PFSK-1 (cell line): Measurements from ENCODE around the gene APLP2.

Experiments used
- FOXP2 ChIP-seq: optimal IDR thresholded peaks from 2 replicates; pipeline ENCODE3; 2011; ENCODE audit warnings: borderline replicate concordance, control low read depth, inconsistent platforms; ENCODE audit not compliant: insufficient read depth; ENCODE audit errors: extremely low read length, extremely low read depth
- POLR2AphosphoS5 ChIP-seq: IDR thresholded peaks from 2 replicates; pipeline ENCODE4 v1.6.1; 2012; ENCODE audit warnings: low read depth, mild to moderate bottlenecking, control low read depth, low read length, moderate library complexity
- SIN3A ChIP-seq: IDR thresholded peaks from 2 replicates; pipeline ENCODE4 v1.6.1; 2012; ENCODE audit warnings: mild to moderate bottlenecking, low read length, moderate library complexity, borderline replicate concordance; ENCODE audit not compliant: insufficient read depth
- TAF1 ChIP-seq: IDR thresholded peaks from 2 replicates; pipeline ENCODE4 v1.6.1; 2012; ENCODE audit warnings: low read length, control low read depth, borderline replicate concordance; ENCODE audit not compliant: insufficient read depth
- TF ChIP-seq, protein P1 (sequence below), 2 experiments: IDR thresholded peaks; 2 replicates each; pipeline versions ENCODE4 v1.6.1 to v1.8.0; 2011 to 2012; ENCODE audit warnings: low read depth in 2 of 2, low read length in 2 of 2, control low read depth in 1 of 2, inconsistent platforms in 1 of 2, mild to moderate bottlenecking in 1 of 2, moderate library complexity in 1 of 2; ENCODE audit not compliant: insufficient read depth in 1 of 2

APLP2 gene

DNA sequence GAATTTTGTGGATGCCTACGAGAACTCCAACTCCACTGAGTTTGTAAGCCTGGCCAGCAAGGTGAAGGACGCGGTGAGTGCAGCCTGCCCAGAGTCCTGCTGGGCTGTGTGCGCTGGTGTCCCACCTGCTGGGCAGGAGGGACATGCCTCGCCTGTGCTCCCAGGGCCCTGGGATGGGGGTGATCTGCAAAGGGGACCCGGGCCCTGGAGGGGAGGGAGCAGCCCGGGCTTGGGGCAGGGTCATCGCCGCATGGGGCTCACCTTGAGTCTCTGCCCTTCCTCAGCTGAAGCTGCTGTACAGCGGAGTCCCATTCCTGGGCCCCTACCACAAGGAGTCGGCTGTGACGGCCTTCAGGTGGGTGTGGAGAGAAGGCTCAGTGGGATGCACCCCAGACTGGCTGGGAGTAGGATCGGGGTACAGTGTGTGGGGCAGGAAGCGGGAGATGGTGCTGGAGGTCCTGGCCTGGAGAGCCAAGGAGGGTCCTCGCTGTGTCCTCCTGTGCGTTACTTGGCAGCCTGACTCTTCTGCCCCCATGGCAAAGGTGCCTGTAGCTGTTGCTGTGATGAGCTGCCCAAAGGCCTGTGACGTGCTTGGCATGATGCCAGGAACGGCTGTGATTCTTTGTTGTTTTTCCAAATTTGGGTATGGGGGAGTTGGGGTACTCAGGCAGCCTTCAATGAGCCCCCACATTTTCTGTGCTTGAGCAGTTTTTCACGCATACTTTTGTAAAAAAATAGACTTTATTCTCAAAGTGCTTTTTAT, 119.1 kb downstream of the APLP2 start:
- no peak for TF ChIP-seq FOXP2

DNA sequence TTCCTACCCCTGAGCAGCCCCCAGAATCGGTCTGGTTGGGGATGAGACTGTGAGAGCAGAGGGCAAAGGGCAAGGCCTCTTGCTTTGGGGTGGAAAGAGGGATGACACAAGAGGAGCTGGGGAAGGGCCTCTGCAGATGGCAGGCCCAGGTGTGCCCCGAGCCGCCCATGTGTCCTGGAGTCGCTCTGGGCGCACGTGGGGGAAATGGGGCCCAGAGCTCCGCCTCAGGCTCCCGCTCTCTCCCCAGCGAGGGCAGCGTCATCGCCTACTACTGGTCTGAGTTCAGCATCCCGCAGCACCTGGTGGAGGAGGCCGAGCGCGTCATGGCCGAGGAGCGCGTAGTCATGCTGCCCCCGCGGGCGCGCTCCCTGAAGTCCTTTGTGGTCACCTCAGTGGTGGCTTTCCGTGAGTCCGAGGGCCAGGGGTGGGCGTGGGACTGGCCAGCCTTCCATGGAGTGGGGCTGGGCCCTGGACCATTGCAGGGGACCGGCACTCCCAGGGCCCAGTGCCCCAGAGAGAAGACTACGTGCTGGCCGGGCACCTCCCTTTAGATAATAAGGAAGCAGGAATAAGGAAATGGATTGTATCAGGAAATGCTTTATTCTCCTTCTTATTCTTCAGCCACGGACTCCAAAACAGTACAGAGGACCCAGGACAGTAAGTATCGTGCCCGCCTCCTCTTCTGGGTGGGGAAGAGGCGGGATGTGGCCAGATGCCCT, 120.0 kb downstream of the APLP2 start:
- no peak for TF ChIP-seq FOXP2
- TF ChIP-seq POLR2AphosphoS5: no peak
- no peak for TF ChIP-seq TAF1
- TF ChIP-seq, protein P1, sequence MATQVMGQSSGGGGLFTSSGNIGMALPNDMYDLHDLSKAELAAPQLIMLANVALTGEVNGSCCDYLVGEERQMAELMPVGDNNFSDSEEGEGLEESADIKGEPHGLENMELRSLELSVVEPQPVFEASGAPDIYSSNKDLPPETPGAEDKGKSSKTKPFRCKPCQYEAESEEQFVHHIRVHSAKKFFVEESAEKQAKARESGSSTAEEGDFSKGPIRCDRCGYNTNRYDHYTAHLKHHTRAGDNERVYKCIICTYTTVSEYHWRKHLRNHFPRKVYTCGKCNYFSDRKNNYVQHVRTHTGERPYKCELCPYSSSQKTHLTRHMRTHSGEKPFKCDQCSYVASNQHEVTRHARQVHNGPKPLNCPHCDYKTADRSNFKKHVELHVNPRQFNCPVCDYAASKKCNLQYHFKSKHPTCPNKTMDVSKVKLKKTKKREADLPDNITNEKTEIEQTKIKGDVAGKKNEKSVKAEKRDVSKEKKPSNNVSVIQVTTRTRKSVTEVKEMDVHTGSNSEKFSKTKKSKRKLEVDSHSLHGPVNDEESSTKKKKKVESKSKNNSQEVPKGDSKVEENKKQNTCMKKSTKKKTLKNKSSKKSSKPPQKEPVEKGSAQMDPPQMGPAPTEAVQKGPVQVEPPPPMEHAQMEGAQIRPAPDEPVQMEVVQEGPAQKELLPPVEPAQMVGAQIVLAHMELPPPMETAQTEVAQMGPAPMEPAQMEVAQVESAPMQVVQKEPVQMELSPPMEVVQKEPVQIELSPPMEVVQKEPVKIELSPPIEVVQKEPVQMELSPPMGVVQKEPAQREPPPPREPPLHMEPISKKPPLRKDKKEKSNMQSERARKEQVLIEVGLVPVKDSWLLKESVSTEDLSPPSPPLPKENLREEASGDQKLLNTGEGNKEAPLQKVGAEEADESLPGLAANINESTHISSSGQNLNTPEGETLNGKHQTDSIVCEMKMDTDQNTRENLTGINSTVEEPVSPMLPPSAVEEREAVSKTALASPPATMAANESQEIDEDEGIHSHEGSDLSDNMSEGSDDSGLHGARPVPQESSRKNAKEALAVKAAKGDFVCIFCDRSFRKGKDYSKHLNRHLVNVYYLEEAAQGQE (IDR thresholded peaks at IDR 0.05; ENCODE audit: insufficient read depth in 1 of 2, low read depth in 2 of 2, low read length in 2 of 2): no peak
- TF ChIP-seq SIN3A: no peak

DNA sequence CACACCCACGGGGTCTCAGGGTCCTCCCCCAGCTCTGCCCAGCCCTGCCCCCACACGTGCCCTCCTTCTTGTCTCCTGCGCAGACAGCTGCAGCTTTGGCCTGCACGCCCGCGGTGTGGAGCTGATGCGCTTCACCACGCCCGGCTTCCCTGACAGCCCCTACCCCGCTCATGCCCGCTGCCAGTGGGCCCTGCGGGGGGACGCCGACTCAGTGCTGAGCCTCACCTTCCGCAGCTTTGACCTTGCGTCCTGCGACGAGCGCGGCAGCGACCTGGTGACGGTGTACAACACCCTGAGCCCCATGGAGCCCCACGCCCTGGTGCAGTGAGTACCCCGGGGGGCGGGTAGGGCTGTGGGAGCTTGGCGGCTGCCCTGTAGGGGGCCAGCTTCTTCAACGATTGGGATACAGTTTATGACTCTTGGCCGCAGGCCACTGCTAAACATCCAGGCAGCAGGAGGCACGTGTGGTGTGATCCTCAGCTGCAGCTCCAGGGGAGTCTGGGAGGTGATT, 120.7 kb downstream of the APLP2 start:
- no peak for TF ChIP-seq TAF1
- TF ChIP-seq SIN3A: no peak
- TF ChIP-seq FOXP2: no peak
- TF ChIP-seq, protein P1 (IDR thresholded peaks at IDR 0.05; ENCODE audit: insufficient read depth in 1 of 2, low read depth in 2 of 2, low read length in 2 of 2): no peak
- TF ChIP-seq POLR2AphosphoS5: no peak

DNA sequence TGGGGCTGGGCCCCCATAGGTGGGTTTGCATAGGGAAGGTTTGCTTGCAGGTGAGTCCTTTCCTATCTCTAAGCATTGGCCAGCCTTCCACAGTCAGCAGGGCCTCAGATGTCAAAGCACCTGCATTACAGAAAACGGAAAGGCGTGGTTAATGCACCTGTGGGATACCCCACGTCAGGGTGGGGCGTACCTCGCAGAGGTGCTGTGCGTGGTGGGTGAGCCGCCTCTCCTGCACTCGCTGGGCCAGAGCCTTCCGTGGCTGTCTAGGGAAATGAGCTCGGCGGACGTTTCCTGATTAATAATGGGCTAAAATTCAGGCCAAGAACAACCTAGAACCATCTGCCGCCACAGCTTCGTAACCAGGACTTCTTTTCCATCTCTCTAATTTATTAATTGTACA, 122.2 kb downstream of the APLP2 start:
- TF ChIP-seq SIN3A (no peak), POLR2AphosphoS5 (no peak), FOXP2 (no peak), TAF1 (no peak)
- TF ChIP-seq, protein P1 (IDR thresholded peaks at IDR 0.05; ENCODE audit: insufficient read depth in 1 of 2, low read depth in 2 of 2, low read length in 2 of 2): no peak

DNA sequence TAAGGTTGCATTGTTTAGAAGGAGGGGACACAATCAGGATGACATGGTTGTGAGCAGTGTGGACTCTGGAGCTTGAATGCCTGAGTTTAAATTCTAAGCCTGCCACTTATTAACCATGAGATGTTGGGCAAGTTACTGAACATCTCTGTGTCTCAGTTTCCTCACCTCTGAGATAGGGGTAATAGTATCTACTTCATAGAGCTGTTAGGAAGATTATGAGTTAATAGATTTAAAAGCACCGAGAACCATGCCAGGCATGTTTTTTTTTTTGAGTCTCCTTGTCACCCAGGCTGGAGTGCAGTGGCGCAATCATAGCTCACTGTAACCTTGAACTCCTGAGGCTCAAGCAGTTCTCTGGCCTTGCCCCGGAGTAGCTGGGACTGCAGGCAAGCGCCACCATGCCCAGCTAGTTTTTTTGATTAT, 123.2 kb downstream of the APLP2 start:
- no peak for TF ChIP-seq SIN3A
- TF ChIP-seq TAF1: no peak
